HepG2 (cell line): Measurements from ENCODE around the gene SVBP. TPM values are rescaled to one million over a fixed set of nuclear protein-coding genes. Genes with fewer than 3 reads are reported as not detected.

ENCODE experiments used
- ATAC-seq: fragments of 200-7000 bp; cut with Tn5 transposase; 3 replicates; pipeline ENCODE4 v1.9.1; 2020; ENCODE audit warnings: mild to moderate bottlenecking, moderate library complexity
- BruUV-seq: library from RNA; stranded (reverse); fragments of 400-500 nt; replicated peaks from 2 replicates; lab custom pipeline; 2021; lab: Mats Ljungman, UMichigan
- CTCF ChIA-PET: fragments of 300-600 bp; formaldehyde crosslinking; extraction: SDS; loops from one replicate; lab custom pipeline; 2021; ENCODE audit warnings: low total read pairs, inconsistent platforms, low intra/inter-chr PET ratio; lab: Yijun Ruan, JAX
- POLR2A ChIA-PET: fragments of 350-600 bp; sonication (Branson Sonifier 250); formaldehyde crosslinking; loops from one replicate; lab custom pipeline; 2020; ENCODE audit warnings: antibody characterized with exemption, inconsistent platforms; lab: Yijun Ruan, JAX
- DNase-seq: peaks from one replicate; pipeline ENCODE4 v3.0.0-alpha.2; 2015; ENCODE audit warnings: low spot score
- FAIRE-seq: peaks from 3 replicates; lab custom pipeline; 2011; peaks lifted over from hg19 to GRCh38; lab: Jason Lieb, UNC
- H2AFZ ChIP-seq: one replicate; pipeline ENCODE4 v1.6.1; 2011; ENCODE audit warnings: low read length, inconsistent platforms
- H3K27ac ChIP-seq: fragments of 300-600 bp; 3 replicates; pipeline ENCODE4 v1.8.0; 2011; ENCODE audit warnings: mixed run types, mild to moderate bottlenecking, mixed read lengths, low read length, inconsistent platforms; ENCODE audit not compliant: insufficient read depth; ENCODE audit errors: extremely low read length
- H3K27me3 ChIP-seq, 2 experiments: fragments of 200-600 bp in 1 of 2; 2 replicates in 1 of 2; 3 replicates in 1 of 2; pipeline versions ENCODE4 v1.6.0 to v1.8.0; 2011; ENCODE audit warnings: low read length in 2 of 2, mild to moderate bottlenecking in 2 of 2, moderate library complexity in 2 of 2, inconsistent platforms in 1 of 2; ENCODE audit not compliant: insufficient read depth in 2 of 2, control insufficient read depth in 1 of 2
- H3K36me3 ChIP-seq, 2 experiments: fragments of 200-600 bp in 1 of 2; replicated peaks in 1 of 2; 2 replicates in 1 of 2; 3 replicates in 1 of 2; pipeline versions ENCODE4 v1.5.1 to v1.8.0; 2011; ENCODE audit warnings: low read length in 2 of 2, inconsistent platforms in 1 of 2; ENCODE audit not compliant: insufficient read depth in 2 of 2, control insufficient read depth in 1 of 2
- H3K4me1 ChIP-seq: 2 replicates; pipeline ENCODE4 v1.5.1; 2012; ENCODE audit warnings: low read length, inconsistent platforms; ENCODE audit not compliant: insufficient read depth
- H3K4me2 ChIP-seq: 2 replicates; pipeline ENCODE4 v1.6.0; 2011; ENCODE audit warnings: low read depth, low read length, inconsistent platforms
- H3K4me3 ChIP-seq, 3 experiments: fragments of 200-600 bp in 1 of 3; sonication (generic), shearing (Covaris generic) in 1 of 3; replicated peaks in 1 of 3; 2 replicates each; pipeline ENCODE4 v1.5.1; 2011 to 2016; ENCODE audit warnings: low read length in 3 of 3, inconsistent platforms in 2 of 3, low read depth in 2 of 3, mild to moderate bottlenecking in 2 of 3, control low read depth in 1 of 3, mixed read lengths in 1 of 3; ENCODE audit not compliant: insufficient read depth in 1 of 3
- H3K79me2 ChIP-seq: one replicate; pipeline ENCODE4 v1.6.1; 2011; ENCODE audit warnings: low read length, inconsistent platforms; ENCODE audit not compliant: insufficient read depth
- H3K9ac ChIP-seq: 2 replicates; pipeline ENCODE4 v1.6.0; 2011; ENCODE audit warnings: mild to moderate bottlenecking, low read depth, low read length, inconsistent platforms; ENCODE audit not compliant: insufficient read depth
- H3K9me3 ChIP-seq: 2 replicates; pipeline ENCODE4 v1.5.1; 2012; ENCODE audit warnings: mild to moderate bottlenecking, low read length
- H4K20me1 ChIP-seq: 2 replicates; pipeline ENCODE4 v1.6.0; 2011; ENCODE audit warnings: inconsistent platforms, mild to moderate bottlenecking, low read length, moderate library complexity; ENCODE audit not compliant: insufficient read depth
- BRF2 ChIP-seq: sonication (generic); formaldehyde crosslinking; IDR thresholded peaks from 2 replicates; pipeline ENCODE4 v1.8.1; 2022; ENCODE audit warnings: mild to moderate bottlenecking, missing genetic modification reagents
- DRAP1 ChIP-seq: IDR thresholded peaks from 2 replicates; pipeline ENCODE4 v1.6.1; 2016; ENCODE audit warnings: missing genetic modification reagents, missing compliant biosample characterization
- ZNF230 ChIP-seq: sonication (generic); formaldehyde crosslinking; IDR thresholded peaks from 2 replicates; pipeline ENCODE4 v1.4.0; 2020; ENCODE audit warnings: mild to moderate bottlenecking, missing genetic modification reagents
- ZNF232 ChIP-seq: sonication (generic); formaldehyde crosslinking; IDR thresholded peaks from 2 replicates; pipeline ENCODE4 v1.4.0; 2020; ENCODE audit warnings: missing genetic modification reagents, borderline replicate concordance
- ZNF564 ChIP-seq: sonication (generic); formaldehyde crosslinking; IDR thresholded peaks from 2 replicates; pipeline ENCODE4 v1.8.1; 2023; ENCODE audit warnings: mild to moderate bottlenecking, missing genetic modification reagents
- ZNF629 ChIP-seq: sonication (generic); formaldehyde crosslinking; conservative IDR thresholded peaks from 2 replicates; pipeline ENCODE4 v1.5.0; 2020; ENCODE audit warnings: missing genetic modification reagents
- ZNF7 ChIP-seq: IDR thresholded peaks from 2 replicates; pipeline ENCODE4 v1.6.1; 2016; ENCODE audit warnings: missing biosample characterization, missing genetic modification reagents
- ZNF724P ChIP-seq: sonication (generic); formaldehyde crosslinking; IDR thresholded peaks from 2 replicates; pipeline ENCODE4 v1.8.0; 2022; ENCODE audit warnings: missing genetic modification reagents, borderline replicate concordance
- WGBS: methylation state at CpG from one replicate; pipeline ENCODE4 v1.1.6; 2017; ENCODE audit warnings: low lambda C conversion rate; 5-methylcytosine and 5-hydroxymethylcytosine counted together
- in situ Hi-C: cut with HindIII; loops from 2 replicates; pipeline ENCODE4 v1.10.0; 2017; ENCODE audit warnings: low pct_unique_long_range_greater_than_20kb; ENCODE audit not compliant: extremely low pct_ligation_motif_present
- intact Hi-C: fragments of 100-400 bp; cut with micrococcal nuclease; formaldehyde crosslinking; loops from one replicate; pipeline ENCODE4 v1.10.0; 2022; ENCODE audit not compliant: unreplicated experiment
- polyA plus RNA-seq, 8 experiments: library from polyadenylated mRNA; depleted of rRNA in 3 of 8; stranded (reverse) in 7 of 8; unstranded in 1 of 8; fragments of >200 nt; fragmentation: Illumina TruSeq in 4 of 8; extraction: Trizol in 4 of 8; gene quantifications; 2 replicates each; pipeline versions ENCODE4 v1.2.1 to v1.2.3, GENCODE V29; 2011 to 2016; ENCODE audit warnings: low read depth in 4 of 8, missing spikeins in 1 of 8, mixed read lengths in 1 of 8; ENCODE audit not compliant: insufficient read depth in 1 of 8
- total RNA-seq, 5 experiments: library from RNA; depleted of rRNA; stranded (reverse); fragments of >200 nt; fragmentation: Illumina TruSeq; extraction: Trizol; gene quantifications; 2 replicates each; pipeline ENCODE4 v1.2.3, GENCODE V29; 2016; ENCODE audit warnings: low read depth in 1 of 5

The SVBP gene
- total and polyA plus RNA-seq, 2 of the 13 experiments (the other 11 are each of a cell fraction or from before 2014, with no cell fraction given) = 28.8 to 48.2 TPM

- DNase-seq (no peak), ATAC-seq (no peak), FAIRE-seq (no peak)
- in situ Hi-C loops = no loop called here
- TF ChIP-seq ZNF230 (CRISPR knock-in tag) = no peak
- TF ChIP-seq ZNF724P = no peak
- TF ChIP-seq ZNF7 (CRISPR knock-in tag) = no peak
- TF ChIP-seq ZNF564 (CRISPR knock-in tag) = no peak
- no peak for TF ChIP-seq DRAP1
- Histone ChIP-seq H4K20me1 (no peaks in the 10 kb centered on the region), H3K4me2 (no peak overlapping the region), H3K9me3 (no peaks in the 10 kb centered on the region), H3K4me3 (no peak overlapping the region), H3K4me1 (no peaks in the 10 kb centered on the region), H2AFZ (no peak overlapping the region), H3K27ac (no peak overlapping the region), H3K79me2 (no peaks in the 10 kb centered on the region), H3K9ac (no peak overlapping the region), H3K36me3 (peaks cover 0 to 11% of the 10 kb centered on the region in 2 experiments; a peak in 2 of 5 replicates), H3K27me3 (no peaks in the 10 kb centered on the region)
- ChIA-PET CTCF (no interaction called here), POLR2A (interaction anchor here (3.2 kb wide), 1 partner anchor 18 kb away, joined by 9 read pairs; the partner anchor contains the start of genes C1orf50 and P3H1)
- BruUV-seq = no TSS peak
- intact Hi-C loops = no loop called here
- 96% methylated on average over 16 of the region's 18 CpGs for WGBS
These were observed 32.7 kb downstream of the SVBP start for GRCh38 chr1:42784547-42784945.

GRCh38 chr1:42783092-42783491, 34.1 kb downstream of the SVBP start:
- Histone ChIP-seq H3K27ac (no peak overlapping the region), H4K20me1 (no peaks in the 10 kb centered on the region), H3K27me3 (no peaks in the 10 kb centered on the region), H3K4me1 (no peaks in the 10 kb centered on the region), H3K79me2 (no peaks in the 10 kb centered on the region)
- 97% methylated on average over 2 of the region's 2 CpGs for WGBS
- in situ Hi-C loops = no loop called here
- no peak for FAIRE-seq
- no peak for TF ChIP-seq ZNF232 (CRISPR knock-in tag)
- TF ChIP-seq BRF2 (CRISPR knock-in tag) = no peak
- TF ChIP-seq ZNF629 (CRISPR knock-in tag) = 0 out of 2 replicates have a peak, but pooled peaks have one; percentile 20
- TF ChIP-seq, all 625 proteins: peak for 1
- no peaks in the 10 kb centered on the region for H3K9me3 ChIP-seq
- no peak for DNase-seq
- CTCF ChIA-PET = interaction anchor here (0.8 kb wide), 1 partner anchor 291 kb away, joined by 3 read pairs; no protein-coding TSS in a partner anchor
- no peak overlapping the region for H3K9ac ChIP-seq
- intact Hi-C loops = no loop called here
- ATAC-seq = no peak
- no peak overlapping the region for H3K4me3 ChIP-seq
- H3K4me2 ChIP-seq = no peak overlapping the region
- peaks cover 2 to 13% of the 10 kb centered on the region in 2 experiments; a peak in 3 of 5 replicates for H3K36me3 ChIP-seq
- no peak overlapping the region for H2AFZ ChIP-seq
- POLR2A ChIA-PET = interaction anchor here (3.2 kb wide), 1 partner anchor 16 kb away, joined by 9 read pairs; the partner anchor contains the start of genes C1orf50 and P3H1
- BruUV-seq = no TSS peak
